NCI-H187 (cell line): Measurements from ENCODE around the gene SLC35D3.
"Not testable (repeated sequence)": the region's sequence is repeated elsewhere in the genome, so short reads cannot be mapped to it uniquely, and the experiment has no call there.

Source experiments
- DNase-seq, 2 experiments: peaks; one replicate each; lab custom pipeline; 2025; lab: John Stamatoyannopoulos, UW

The SLC35D3 gene

DNA sequence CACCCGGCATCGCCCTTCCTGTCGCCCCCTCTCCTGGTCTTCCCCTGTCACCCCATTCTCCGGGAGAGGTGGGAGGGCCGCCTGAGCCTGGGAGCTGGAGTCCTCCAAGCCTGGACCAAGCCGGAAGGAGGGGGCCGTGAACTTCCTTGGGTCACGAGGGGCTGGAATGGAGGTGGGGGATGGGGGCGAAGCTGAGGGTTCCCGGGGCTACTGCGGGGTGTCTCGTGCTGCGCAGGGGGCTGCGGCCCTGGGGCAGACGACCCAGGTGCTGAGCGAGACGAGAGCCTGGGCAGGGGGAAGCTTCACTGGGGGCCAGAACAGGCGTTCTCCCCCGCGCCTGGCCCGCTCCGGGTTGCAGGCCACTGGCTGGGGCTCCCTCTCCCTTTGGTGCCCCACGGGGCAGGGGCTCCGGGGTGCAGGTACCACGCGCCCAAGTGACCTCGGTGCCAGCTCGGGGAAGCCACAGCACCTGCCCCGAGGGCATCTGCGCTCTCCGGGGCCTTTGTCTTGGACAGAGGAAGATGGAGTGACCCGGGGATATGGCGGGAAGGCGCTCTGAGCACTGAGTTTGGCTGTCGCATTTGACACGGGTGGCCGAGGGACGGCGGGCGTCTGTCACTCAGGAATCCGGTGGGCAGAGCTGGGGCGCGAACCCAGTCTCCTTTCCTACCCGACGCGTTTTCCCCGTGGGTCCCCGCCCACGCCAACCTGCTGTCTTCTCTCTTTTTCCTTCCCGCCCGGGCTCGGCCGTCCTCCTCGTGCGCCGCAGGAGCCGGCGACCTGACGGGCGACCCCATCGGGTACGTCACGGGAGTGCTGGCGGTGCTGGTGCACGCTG is 1.2 kb downstream of the SLC35D3 start:
- DNase-seq: no peak

DNA sequence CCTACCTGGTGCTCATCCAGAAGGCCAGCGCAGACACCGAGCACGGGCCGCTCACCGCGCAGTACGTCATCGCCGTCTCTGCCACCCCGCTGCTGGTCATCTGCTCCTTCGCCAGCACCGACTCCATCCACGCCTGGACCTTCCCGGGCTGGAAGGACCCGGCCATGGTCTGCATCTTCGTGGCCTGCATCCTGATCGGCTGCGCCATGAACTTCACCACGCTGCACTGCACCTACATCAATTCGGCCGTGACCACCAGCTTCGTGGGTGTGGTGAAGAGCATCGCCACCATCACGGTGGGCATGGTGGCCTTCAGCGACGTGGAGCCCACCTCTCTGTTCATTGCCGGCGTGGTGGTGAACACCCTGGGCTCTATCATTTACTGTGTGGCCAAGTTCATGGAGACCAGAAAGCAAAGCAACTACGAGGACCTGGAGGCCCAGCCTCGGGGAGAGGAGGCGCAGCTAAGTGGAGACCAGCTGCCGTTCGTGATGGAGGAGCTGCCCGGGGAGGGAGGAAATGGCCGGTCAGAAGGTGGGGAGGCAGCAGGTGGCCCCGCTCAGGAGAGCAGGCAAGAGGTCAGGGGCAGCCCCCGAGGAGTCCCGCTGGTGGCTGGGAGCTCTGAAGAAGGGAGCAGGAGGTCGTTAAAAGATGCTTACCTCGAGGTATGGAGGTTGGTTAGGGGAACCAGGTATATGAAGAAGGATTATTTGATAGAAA is 2.0 kb downstream of the SLC35D3 start:
- DNase-seq: no peak

DNA sequence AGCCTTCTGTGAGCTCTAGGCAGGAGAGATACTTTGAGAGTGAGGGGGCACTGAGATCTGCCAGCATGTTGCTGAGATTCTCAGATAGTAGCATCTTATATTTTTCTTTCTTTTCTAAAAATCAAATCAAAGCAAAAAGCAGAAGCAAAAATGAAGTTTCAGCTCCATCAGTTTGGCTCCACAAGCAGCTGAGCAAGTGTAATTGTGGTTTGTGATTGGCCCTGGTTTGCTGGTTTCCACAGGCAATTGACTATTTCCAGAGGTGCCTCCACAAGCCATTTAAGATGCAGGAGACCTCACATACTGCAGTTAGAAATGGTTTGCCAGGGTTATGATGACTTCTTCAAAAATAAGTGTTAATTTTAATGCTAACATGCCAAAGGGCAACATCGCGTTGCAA is 4.3 kb downstream of the SLC35D3 start:
- DNase-seq: no peak

DNA sequence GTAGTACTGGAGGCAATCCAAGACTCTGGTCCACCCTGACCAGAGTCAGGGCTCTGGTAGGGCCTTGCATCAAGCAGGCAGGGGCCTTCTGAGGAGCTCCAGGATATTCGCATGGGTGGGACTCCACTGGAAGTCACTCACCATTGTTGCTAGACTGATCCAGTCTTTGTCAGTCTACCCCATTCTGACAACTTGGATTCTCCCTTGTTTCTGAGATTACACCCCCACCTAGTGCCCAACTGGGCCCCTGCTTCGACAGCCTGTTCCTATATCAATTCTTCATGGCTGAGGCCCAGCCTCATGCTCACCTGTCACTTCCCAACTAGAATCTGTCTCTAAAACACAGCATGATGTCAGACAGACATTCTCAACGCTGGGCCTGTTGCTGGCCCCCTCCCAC is 5.2 kb downstream of the SLC35D3 start:
- DNase-seq: no peak

DNA sequence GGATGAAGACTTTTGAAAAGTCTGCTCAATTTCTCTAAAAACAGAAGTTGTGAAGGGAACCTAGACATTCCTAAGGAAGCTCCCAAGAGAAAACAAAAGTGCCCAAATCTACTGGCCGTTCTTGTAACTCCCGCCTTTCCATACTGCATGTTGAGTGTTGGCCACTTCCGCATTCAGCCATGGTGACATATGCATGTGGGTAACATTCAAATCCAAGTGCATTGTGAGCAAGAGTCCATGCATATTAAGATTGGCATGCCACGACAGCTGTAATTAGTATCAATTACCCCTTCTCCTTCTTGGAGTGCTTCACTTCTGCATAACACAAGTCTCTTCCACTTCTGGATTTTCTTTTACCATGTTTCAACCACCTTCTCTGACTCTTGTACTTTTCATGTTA is 8.4 kb downstream of the SLC35D3 start:
- DNase-seq: no peak

DNA sequence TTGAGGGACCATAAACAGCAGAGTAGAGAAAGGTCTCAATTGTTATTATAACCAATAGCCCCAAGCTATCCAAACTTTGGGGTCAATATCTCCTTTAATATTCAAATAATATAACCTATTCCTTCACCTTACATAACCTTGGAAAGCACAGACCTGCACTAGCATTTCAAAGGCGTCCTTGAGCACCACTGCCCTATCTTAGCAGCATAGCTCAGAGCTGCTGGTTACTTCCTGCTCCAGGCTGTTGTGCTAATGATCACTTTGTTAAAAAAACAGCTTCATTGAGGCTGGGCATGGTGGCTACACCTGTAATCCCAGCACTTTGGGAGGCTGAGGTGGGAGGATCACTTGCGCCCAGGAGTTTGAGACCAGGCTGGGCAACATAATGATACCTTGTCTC is 10.5 kb downstream of the SLC35D3 start:
- DNase-seq: no peak

DNA sequence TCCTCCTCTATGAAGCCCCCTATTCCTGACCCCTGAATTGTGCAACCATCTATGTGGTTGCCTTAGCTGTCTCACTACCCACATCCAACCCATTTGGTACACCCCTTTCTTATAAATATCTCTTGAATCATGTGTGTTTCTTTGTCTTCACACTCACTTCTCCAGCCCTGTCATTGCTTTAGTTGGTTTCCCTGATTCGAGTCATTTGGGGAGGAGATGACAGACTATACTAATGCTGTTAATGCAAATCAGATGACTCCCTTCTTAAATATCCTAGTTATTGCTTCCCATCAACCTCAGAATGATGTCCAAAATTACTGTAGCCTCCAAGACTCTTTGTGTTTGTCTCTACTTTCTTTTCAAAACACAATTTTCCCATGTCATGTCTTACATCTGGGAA is 23.0 kb downstream of the SLC35D3 start:
- DNase-seq: no peak

DNA sequence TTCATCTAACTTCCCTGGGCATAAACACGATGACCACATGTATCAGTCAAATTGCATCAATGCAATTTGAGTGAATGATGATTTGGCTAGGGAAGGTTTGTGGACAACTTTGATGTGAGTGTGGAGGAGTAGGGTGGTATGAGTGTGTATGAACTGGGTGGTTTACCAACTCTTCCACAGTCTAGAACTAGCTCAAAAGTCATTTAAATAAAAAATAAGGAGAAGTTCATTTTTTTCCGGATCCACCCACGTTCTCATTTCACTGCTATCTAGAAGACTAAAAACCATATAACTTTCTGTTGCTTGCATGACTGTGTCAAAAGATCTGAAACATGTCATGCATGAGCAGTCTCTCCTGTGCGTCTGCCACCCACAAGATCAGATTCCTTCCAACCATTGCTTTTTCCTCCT is 23.6 kb downstream of the SLC35D3 start:
- no peak for DNase-seq

DNA sequence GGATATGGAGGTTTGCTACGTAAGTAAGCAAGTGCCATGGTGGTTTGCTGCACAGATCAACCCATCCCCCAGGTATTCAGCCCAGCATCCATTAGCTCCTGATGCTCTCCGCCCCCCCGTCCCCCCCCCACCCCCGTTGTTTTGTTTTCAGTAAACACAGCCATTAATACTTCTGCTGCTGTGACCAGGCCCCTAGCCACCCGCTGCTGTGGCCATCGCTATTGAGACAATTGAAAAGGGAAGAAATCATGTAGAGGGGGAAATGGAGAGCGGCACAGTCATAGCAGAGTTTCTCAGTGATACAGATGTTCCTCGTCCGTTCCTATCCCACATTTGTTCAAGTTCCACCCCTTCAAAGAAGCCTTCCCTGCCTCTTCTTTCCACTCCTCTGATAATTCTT is 24.9 kb downstream of the SLC35D3 start:
- DNase-seq: no peak

DNA sequence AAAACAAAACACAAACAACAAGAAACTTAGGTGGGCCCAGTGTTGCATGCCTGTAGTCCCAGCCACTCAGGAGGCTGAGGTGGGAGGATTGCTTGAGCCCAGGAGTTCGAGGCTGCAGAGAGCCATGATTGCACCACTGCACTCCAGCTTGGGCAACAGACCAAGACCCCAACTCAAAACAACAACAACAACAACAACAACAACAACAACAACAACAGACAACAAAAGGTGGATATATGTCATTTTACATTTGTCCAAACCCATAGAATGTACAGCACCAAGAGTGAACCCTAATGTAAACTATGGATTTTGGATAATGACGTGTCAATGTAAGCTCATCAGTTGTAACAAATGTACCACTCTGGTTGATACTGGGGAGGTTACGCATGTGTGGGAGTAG is 27.9 kb downstream of the SLC35D3 start:
- DNase-seq: not testable (repeated sequence)

DNA sequence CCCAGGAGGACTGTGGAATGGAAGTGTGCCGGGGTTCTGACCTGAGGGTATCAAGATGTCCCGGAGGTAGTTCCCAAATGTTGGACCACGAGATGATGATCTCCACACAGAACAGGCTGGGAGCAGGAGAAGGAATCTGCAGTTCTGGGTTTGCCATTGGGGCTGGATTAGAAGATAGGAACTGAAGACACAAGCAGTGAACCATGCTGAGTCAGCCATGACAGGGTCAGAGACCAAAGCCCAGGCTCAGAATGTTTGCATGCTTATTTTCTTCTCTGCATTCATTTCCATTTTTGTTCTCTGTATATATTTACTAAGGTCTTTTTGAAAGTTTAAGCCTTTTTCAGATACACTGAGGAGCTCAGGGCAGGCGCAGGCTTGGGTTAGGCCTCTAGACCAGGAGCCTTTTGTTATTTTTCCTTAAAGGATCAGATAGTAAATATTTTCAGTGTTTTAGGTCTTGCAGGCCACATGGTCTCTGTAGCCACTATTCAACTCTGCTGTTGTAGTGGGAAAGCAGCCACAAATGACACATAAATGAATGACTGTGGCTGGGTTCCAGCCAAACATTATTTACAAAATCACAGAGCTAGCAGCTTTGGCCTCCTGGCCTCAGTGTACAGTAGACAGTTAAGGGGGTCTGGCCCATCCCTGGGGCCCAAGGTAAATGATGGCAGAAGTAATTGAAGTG is 28.5 kb downstream of the SLC35D3 start:
- no peak for DNase-seq

DNA sequence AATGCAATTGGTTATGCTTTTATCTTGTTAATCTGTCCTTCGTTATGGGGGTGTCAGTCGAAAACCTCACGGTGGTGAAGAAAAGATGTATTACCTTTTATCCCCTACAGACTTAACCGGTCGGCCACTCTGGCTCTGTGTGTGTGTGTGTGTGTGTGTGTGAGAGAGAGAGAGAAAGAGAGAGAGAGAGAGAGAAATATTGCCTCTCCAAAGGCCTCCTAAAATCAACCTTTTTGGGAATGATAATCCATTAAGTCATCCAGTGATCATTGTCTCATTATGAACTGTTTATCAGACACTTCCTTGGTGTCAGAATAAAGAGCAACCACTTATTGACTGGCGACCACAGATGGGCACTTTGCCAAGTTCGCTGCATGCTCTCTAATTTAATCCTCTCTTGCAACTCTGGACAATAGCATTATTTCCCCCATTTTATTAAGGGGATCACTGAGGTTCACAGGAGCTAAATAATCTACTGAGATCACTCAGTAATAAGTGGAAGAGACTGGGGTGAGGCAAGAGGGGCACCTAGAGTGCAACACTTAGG is 30.7 kb downstream of the SLC35D3 start:
- DNase-seq: no peak

DNA sequence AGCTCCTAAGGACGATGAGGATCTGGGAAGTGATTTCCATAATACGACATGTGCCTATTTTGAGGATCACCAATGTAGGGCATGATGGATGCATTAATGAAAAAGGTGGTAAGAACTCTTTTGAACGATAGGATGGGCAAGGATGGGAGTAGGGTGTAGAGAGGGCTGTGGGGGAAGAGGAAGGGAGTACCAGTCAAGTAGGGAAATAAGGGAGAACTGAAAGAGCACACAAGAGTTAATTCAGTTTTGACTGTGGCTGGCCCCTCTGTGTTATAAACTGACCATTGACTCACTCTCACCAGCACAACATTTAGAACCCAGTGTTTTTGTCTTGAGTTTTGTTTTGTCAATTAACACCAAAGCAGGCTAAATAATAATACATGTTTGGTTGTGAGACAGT is 33.0 kb downstream of the SLC35D3 start:
- DNase-seq: no peak

DNA sequence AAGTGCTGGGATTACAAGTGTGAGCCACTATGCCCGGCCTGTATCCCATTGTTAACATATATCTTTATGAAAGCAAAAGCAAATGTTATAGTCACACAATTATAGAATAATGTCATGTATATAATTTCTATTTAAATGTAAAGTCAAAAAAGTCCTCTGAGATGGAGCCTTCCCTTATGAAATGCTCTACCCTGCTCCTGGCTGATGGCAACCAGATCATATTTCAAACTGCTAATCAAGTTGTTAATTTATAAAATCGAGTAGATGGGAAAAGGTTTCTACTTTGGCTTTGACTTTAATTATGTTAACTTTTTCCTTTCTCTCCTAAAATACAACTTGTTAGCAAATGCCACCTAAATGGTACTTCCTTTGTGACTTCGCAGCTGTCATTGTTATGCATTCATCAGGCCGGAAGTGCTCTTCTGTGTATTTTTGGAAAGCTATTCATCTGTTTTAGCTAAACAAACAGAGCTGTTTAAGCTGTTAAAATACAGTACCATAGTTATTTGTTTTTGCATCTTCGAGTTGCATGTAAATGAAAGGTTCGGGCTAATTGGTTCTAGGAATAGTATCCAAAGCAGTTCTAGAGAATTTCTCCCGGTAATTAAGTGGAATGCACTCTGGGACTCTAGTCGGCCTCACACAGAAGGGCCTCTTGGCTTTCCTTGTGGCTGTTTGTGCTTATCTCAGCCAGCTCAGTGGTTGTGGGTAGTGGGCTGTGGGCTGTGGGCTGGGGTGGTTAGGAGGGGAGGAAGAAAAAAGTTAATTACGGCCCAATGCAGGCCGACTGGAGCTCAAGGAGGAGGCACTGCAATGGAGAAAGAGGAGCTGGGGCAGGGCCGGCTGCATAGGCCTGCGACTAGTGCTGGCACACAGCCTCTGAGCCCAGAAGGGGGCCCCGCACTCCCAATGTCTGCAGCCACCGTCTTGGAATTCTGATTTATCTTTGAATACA is 34.8 kb downstream of the SLC35D3 start:
- DNase-seq: no peak

DNA sequence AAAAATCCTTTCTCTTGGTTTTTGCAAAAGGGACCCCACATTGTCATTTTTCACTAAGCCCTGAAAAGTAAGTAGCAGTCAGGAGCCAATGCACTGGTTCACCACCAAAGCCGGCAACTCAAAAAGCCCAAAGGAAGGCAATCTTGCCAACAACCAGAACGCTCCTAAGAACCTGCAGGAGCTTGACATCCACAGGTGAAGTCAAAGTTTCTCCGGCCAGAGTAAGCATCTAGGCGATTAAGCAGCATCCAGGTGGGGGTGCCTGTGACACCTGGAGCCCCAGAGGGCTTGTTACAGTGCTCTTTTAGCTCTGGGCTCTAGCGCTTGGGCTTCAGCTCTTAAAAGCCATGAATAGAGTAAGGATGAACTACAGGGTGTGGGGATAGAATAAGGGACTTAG is 36.1 kb downstream of the SLC35D3 start:
- no peak for DNase-seq

DNA sequence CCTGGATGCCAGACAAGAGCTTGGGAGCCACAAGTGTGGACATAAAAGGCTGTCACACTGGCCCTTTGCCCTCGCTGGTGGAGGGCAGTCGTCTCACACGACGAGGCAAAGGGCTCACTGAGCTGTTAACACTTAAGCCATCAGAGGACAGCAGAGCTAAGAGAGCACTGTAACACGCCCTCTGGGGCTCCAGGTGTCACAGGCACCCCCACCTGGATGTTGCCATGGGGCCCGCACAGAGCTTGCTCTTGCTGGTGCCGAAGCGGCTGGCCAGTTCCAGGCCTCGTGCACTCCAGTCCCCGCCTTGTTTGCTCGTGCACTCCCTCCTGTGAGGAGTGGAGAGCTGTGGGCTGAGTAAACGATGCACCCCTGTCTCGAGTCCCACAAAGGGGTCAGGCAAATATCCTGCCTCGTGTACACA is 37.4 kb downstream of the SLC35D3 start:
- DNase-seq: peak in 1 of 2 experiments; percentile 23

DNA sequence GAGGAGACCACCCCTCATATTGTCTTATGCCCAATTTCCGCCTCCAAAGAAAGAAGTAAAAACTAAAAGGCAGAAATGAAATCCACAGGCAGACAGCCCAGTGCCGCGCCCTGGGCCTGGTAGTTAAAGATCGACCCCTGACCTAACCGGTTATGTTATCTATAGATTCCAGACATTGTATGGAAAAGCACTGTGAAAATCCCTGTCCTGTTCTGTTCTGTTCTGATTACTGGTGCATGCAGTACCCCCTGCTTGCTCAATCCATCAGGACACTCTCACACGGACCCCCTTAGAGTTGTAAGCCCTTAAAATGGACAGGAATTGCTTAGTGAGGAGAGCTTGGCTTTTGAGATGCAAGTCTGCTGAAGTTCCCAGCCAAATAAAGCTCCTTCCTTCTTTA is 37.8 kb downstream of the SLC35D3 start:
- DNase-seq: not testable (repeated sequence)

DNA sequence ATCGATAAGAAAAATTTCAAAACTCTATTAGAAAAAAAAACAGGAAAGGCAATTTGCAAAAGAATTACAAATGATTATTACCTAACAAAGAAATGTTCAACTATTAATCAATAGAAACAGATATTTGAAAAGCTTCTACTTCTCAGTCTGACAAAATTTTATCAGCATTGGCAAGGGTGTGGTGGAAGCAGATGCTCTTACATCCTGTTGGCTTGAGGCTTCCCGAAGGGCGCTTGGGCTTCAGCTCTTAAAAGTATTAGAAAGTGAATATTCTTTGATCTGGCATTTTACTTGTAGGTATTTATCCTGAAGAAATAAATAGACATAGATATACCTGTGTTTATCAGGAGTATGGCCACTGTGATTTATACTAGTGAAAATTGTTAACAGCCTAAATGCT is 38.7 kb downstream of the SLC35D3 start:
- DNase-seq: no peak

DNA sequence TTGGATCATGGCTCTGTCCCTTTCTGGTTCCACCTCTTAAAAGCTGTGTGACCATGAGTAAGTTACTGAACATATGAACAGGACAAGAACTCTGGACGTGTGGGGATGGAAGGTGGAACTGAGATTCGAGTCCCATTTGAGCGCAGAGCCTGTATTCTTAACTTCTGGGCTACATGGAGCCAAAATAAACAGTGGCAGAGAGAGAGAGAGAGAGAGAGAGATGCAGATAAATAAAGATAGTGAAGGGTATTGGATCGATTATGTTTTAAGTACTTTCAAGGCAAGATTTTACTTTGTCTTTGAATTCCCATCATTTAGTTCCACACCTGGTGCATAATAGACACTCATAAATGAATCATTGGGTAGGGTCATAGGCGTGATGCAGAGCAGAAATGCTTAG is 39.7 kb downstream of the SLC35D3 start:
- DNase-seq: no peak

DNA sequence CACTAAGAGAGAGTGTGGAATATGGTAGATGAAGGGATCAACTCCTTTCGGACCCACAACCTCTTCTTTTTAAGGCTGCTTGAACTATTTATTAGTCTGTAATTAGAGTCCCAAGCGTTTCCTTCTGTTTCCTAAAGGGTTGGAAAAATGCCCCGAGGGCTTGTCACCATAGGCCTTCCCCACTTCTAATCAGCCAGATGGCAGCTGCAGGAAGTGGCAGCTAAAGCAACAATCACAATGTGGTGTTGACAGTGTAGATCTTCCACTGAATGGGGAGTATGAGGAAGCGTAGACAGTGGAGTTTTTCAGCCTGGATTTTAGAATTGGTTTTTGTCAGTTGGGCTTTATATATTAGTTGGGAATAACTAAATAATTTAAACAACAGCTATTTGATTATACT is 40.6 kb downstream of the SLC35D3 start:
- no peak for DNase-seq

DNA sequence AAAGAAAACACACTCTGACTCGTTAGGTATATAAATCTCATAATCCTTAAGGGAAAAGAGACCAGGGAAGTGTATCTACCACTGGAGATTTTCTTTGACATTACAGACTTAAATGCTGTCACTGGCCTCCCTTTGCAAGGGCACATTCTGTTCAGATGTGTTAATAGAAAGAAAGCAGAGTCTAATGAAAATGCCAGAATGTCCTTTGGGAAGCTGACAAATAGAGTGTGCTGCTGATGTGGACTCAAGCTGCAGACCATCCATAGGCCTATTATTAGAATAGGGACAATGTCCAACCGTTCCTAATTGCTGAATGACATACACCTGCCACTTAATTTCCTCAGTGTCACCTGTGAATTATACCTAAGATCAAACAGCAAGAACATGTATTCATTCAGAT is 41.2 kb downstream of the SLC35D3 start:
- DNase-seq: no peak

DNA sequence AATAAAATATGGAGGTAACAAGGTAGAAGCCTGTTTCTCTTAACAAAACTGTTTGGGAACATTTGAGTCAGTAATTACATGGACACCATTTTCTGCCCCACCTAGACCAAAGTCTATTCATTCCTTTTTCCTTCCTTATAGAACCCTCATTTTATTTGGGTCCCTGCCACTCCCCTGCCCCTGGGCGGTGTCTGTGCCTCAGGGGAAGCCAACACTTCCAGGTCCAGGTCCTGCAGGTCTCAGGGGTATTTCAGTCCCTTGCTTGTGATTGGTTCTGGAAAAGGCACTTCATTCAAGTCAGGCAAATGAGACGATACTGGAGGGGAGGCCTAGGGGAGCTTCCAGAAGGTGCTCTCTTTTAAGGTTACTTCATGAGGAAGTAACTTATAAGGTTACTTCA is 42.3 kb downstream of the SLC35D3 start:
- no peak for DNase-seq
